Activated naive CD4-positive, alpha-beta T cell treated with anti-CD3 and anti-CD28 coated beads, Interleukin-2, amount 10 ng/mL, durations not matched to agents 7 days and 5 days (primary cell): ENCODE data around the gene USP14.

ENCODE experiments used
- CTCF ChIA-PET: fragments of 350-600 bp; sonication (Branson Sonifier 250); formaldehyde crosslinking; loops from one replicate; lab custom pipeline; 2021; ENCODE audit warnings: antibody characterized with exemption; lab: Charles Lee
- DNase-seq: peaks from one replicate; pipeline ENCODE4 v3.0.0-alpha.2; 2020
- H3K27ac Mint-ChIP-seq: one replicate; pipeline ENCODE4 v1.8.0; 2021; ENCODE audit warnings: mild to moderate bottlenecking, moderate library complexity, mixed read lengths
- H3K27me3 Mint-ChIP-seq: one replicate; pipeline ENCODE4 v1.8.0; 2021; ENCODE audit warnings: mild to moderate bottlenecking, mixed read lengths
- H3K36me3 Mint-ChIP-seq: one replicate; pipeline ENCODE4 v1.8.0; 2021; ENCODE audit warnings: mixed read lengths
- H3K4me1 Mint-ChIP-seq: one replicate; pipeline ENCODE4 v1.8.0; 2021; ENCODE audit warnings: mixed read lengths
- H3K4me3 Mint-ChIP-seq: one replicate; pipeline ENCODE4 v1.8.0; 2021; ENCODE audit warnings: mild to moderate bottlenecking, moderate library complexity, mixed read lengths
- H3K9me3 Mint-ChIP-seq: one replicate; pipeline ENCODE4 v1.8.0; 2021; ENCODE audit warnings: mixed read lengths

USP14 gene

DNA sequence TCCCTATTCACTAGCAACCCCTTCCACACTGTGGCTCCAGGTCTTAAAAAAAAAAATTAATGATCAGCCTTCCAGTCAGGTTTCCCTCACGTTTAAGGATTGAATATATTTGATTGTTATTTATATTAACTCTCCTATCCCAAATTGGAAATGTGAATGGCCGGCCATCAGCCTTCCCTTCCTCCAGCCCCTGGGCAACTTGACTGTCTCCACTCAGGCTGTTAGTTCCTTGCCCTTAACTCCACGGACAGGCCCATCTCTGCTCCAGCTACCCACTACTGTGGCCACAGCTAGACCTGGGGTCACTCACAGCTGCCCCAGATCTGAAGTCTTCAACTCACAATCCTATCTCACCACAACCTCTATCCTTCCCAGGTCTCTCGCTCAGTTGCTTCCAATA, 69.5 kb downstream of the USP14 start:
- no peaks in the 10 kb centered on the region for H3K4me1 Mint-ChIP-seq
- DNase-seq, result no peak
- H3K27ac Mint-ChIP-seq, result no peak overlapping the region
- CTCF ChIA-PET, result no interaction called here
- H3K9me3 Mint-ChIP-seq, result no peaks in the 10 kb centered on the region
- no peaks in the 10 kb centered on the region for H3K27me3 Mint-ChIP-seq
- peaks cover 31% of the 10 kb centered on the region for H3K36me3 Mint-ChIP-seq
- H3K4me3 Mint-ChIP-seq, result no peak overlapping the region

GRCh38 chr18:228586-228985, 70.2 kb downstream of the USP14 start:
- no peak overlapping the region for H3K27ac Mint-ChIP-seq
- no peaks in the 10 kb centered on the region for H3K4me1 Mint-ChIP-seq
- no peaks in the 10 kb centered on the region for H3K9me3 Mint-ChIP-seq
- no peaks in the 10 kb centered on the region for H3K27me3 Mint-ChIP-seq
- CTCF ChIA-PET, result no interaction called here
- no peak overlapping the region for H3K4me3 Mint-ChIP-seq
- no peak for DNase-seq
- H3K36me3 Mint-ChIP-seq, result peaks cover 28% of the 10 kb centered on the region

GRCh38 chr18:231563-231962, 73.2 kb downstream of the USP14 start:
- CTCF ChIA-PET, result no interaction called here
- H3K27me3 Mint-ChIP-seq, result no peaks in the 10 kb centered on the region
- no peaks in the 10 kb centered on the region for H3K4me1 Mint-ChIP-seq
- no peak for DNase-seq
- H3K9me3 Mint-ChIP-seq, result no peaks in the 10 kb centered on the region
- H3K4me3 Mint-ChIP-seq, result no peak overlapping the region
- H3K36me3 Mint-ChIP-seq, result peaks cover 19% of the 10 kb centered on the region
- no peak overlapping the region for H3K27ac Mint-ChIP-seq

GRCh38 chr18:240175-240574, 81.8 kb downstream of the USP14 start:
- no peaks in the 10 kb centered on the region for H3K9me3 Mint-ChIP-seq
- DNase-seq, result no peak
- H3K4me1 Mint-ChIP-seq, result no peaks in the 10 kb centered on the region
- H3K27me3 Mint-ChIP-seq, result no peaks in the 10 kb centered on the region
- H3K36me3 Mint-ChIP-seq, result peaks cover 23% of the 10 kb centered on the region
- H3K4me3 Mint-ChIP-seq, result no peak overlapping the region
- CTCF ChIA-PET, result no interaction called here
- no peak overlapping the region for H3K27ac Mint-ChIP-seq

DNA sequence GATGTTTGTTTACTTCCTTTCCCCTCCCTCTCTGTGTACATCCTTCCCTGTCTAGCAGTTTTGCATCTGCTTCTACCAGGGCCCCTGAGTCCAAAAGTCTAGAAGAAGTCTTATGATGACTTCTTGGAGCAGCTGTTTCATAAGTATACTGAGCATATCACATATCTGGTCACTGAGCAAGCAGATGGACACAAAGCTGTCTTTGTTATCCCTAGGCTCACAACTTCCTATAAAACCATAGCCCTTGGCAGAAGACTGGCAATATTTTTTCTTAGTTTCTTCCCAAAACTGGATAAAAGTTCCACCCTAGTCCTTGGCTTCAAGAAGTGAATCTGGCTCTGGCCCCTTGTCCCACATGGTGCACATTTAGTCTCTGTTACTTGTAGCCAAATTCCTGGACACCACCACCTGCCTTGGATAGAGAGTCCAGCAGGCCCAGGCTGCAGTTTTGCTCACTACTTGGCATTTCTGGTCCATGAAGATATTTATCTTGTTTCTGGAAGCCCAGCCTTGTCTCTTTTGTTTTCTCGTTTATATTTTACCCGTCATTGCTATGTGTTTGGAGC, 87.0 kb downstream of the USP14 start:
- H3K27ac Mint-ChIP-seq, result no peak overlapping the region
- no peaks in the 10 kb centered on the region for H3K4me1 Mint-ChIP-seq
- H3K27me3 Mint-ChIP-seq, result no peaks in the 10 kb centered on the region
- CTCF ChIA-PET, result no interaction called here
- DNase-seq, result no peak
- H3K36me3 Mint-ChIP-seq, result peaks cover 29% of the 10 kb centered on the region
- H3K9me3 Mint-ChIP-seq, result no peaks in the 10 kb centered on the region
- no peak overlapping the region for H3K4me3 Mint-ChIP-seq

DNA sequence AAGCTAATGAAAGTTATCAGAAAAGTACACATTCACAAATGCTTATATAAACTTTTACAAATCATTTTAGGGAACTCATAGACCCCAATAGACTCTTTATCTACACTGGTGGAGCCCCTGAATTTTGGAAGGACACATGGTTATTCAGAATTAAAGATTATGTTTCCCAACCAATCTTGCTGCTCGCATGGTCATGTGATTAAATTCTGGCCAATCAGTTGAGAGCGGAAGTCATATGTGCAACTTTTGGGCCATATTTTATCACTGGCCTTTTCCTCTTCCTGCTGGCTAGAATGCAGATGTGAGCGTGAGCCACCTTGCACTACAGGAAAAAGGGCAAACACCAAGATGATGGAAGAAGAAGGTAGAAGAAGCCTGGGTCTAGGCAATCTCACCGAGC, 89.7 kb downstream of the USP14 start:
- H3K36me3 Mint-ChIP-seq, result peaks cover 41% of the 10 kb centered on the region
- CTCF ChIA-PET, result no interaction called here

DNA sequence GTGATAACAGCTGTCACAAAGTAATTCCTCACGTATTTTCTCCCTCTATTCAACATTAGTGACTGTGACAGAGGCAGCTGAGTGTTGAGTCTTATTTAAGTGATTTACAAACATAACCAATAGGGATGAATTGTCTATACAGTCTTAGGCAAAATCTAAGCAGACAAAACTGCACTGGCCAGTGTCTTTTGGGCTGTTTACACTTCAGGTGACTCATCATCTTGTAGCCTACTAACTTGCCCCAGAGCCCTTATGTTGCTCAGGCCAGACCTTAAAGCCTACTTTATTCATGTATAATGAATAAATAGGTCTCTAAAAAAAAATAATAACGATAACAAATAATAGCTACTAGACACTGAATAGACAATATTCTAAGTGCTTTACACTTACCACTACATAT, 92.3 kb downstream of the USP14 start:
- no peak for DNase-seq

More for the DNA sequence above, 89.7 kb downstream of the USP14 start:
- no peaks in the 10 kb centered on the region for H3K27me3 Mint-ChIP-seq
- H3K4me3 Mint-ChIP-seq, result no peak overlapping the region
- no peaks in the 10 kb centered on the region for H3K4me1 Mint-ChIP-seq
- no peak for DNase-seq
- no peaks in the 10 kb centered on the region for H3K9me3 Mint-ChIP-seq
- H3K27ac Mint-ChIP-seq, result no peak overlapping the region

DNA sequence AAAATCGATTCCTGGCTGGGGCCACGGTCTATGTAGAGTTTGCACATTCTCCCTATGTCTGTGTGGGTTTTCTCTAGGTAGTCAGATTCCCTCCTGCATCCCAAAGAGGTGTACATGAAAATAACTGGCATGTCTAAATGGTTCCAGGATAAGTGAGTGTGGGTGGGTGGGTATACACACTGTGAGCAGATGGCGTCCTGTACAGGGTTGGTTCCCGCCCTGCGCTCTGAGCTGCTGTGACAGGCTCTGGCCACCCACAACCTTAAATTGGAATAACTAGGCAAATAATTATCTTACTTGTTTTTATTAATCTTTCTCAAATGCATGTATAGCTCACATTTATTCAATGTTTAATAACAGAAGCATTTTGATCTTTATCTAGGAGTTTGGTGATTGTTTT, 93.2 kb downstream of the USP14 start:
- H3K4me1 Mint-ChIP-seq, result no peaks in the 10 kb centered on the region
- no peak for DNase-seq
- no peaks in the 10 kb centered on the region for H3K9me3 Mint-ChIP-seq
- H3K27ac Mint-ChIP-seq, result no peak overlapping the region
- H3K4me3 Mint-ChIP-seq, result no peak overlapping the region
- CTCF ChIA-PET, result no interaction called here
- H3K36me3 Mint-ChIP-seq, result peaks cover 41% of the 10 kb centered on the region
- H3K27me3 Mint-ChIP-seq, result no peaks in the 10 kb centered on the region

More for the DNA sequence above, 92.3 kb downstream of the USP14 start:
- no peak overlapping the region for H3K27ac Mint-ChIP-seq
- no peak overlapping the region for H3K4me3 Mint-ChIP-seq
- H3K9me3 Mint-ChIP-seq, result no peaks in the 10 kb centered on the region
- no peaks in the 10 kb centered on the region for H3K27me3 Mint-ChIP-seq
- no peaks in the 10 kb centered on the region for H3K4me1 Mint-ChIP-seq
- CTCF ChIA-PET, result no interaction called here
- H3K36me3 Mint-ChIP-seq, result peaks cover 38% of the 10 kb centered on the region

GRCh38 chr18:253121-253520, 94.8 kb downstream of the USP14 start:
- Mint-ChIP-seq H3K4me3 (no peak overlapping the region), H3K36me3 (peaks cover 48% of the 10 kb centered on the region), H3K9me3 (no peaks in the 10 kb centered on the region), H3K27ac (no peak overlapping the region), H3K4me1 (no peaks in the 10 kb centered on the region), H3K27me3 (no peaks in the 10 kb centered on the region)
- no peak for DNase-seq
- CTCF ChIA-PET, result no interaction called here

GRCh38 chr18:255171-255570, 96.8 kb downstream of the USP14 start:
- Mint-ChIP-seq H3K4me1 (no peaks in the 10 kb centered on the region), H3K9me3 (no peaks in the 10 kb centered on the region), H3K36me3 (peaks cover 50% of the 10 kb centered on the region), H3K27me3 (no peaks in the 10 kb centered on the region), H3K27ac (no peak overlapping the region), H3K4me3 (no peak overlapping the region)
- no peak for DNase-seq
- CTCF ChIA-PET, result interaction anchor here (1.2 to 1.5 kb wide), 3 partner anchors 8 to 13 kb away, joined by 3 to 4 read pairs (median 3); partner anchors contain the start of gene THOC1

GRCh38 chr18:260547-260946, 102.2 kb downstream of the USP14 start:
- H3K4me3 Mint-ChIP-seq, result no peak overlapping the region
- CTCF ChIA-PET, result no interaction called here
- H3K27ac Mint-ChIP-seq, result no peak overlapping the region
- no peaks in the 10 kb centered on the region for H3K27me3 Mint-ChIP-seq
- H3K9me3 Mint-ChIP-seq, result no peaks in the 10 kb centered on the region
- peaks cover 36% of the 10 kb centered on the region for H3K36me3 Mint-ChIP-seq
- H3K4me1 Mint-ChIP-seq, result peaks cover under 1% of the 10 kb centered on the region
- no peak for DNase-seq

DNA sequence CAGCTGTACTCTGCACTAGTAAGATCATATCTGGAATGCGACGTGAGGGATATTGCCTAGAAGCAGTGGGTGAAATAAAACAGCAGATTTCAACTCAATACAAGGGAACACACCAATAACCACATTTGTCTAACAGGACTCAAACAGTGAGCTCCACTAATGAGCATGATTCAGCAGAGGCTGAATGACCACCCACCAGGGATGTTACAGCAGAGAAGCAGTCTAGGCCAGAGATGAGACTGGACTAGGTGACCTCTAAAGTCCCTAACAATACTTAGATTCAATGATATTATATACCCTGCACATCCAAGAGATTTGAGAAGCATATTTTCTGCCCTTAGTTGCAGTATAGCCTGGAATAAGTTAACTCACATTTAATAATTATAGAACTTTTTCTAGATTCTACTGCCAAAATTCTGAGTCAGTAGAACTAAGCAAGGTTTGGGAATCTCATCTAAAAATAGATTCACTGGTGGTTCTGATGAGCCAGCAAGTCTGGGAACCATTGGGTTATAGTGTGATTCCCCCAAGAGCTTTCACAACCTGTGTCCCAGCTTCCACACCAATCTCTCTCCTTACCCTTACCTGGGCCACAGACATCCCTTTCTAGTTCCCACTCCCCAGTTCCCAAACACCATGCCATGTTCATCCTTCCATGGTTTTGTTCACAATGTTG, 103.2 kb downstream of the USP14 start:
- H3K27me3 Mint-ChIP-seq, result no peaks in the 10 kb centered on the region
- H3K9me3 Mint-ChIP-seq, result no peaks in the 10 kb centered on the region
- H3K4me3 Mint-ChIP-seq, result no peak overlapping the region
- H3K36me3 Mint-ChIP-seq, result peaks cover 34% of the 10 kb centered on the region
- DNase-seq, result no peak
- no peak overlapping the region for H3K27ac Mint-ChIP-seq
- CTCF ChIA-PET, result no interaction called here
- peaks cover 10% of the 10 kb centered on the region for H3K4me1 Mint-ChIP-seq
